T-cell (primary cell): ENCODE data around the gene ANKRD24. TPM values are rescaled to one million over a fixed set of nuclear protein-coding genes. Genes with fewer than 3 reads are reported as not detected.
"Not testable (repeated sequence)": the region's sequence is repeated elsewhere in the genome, so short reads cannot be mapped to it uniquely, and the experiment has no call there.

ENCODE experiments used
- ATAC-seq, 4 experiments: fragments of 200-7000 bp in 3 of 4; fragments of 150-1000 bp in 1 of 4; cut with Tn5 transposase; replicated peaks in 1 of 4; 1 replicate in 3 of 4; 2 replicates in 1 of 4; pipeline ENCODE4 v1.10.0; 2021; ENCODE audit warnings: moderate library complexity in 3 of 4, mild to moderate bottlenecking in 2 of 4, moderate number of reproducible peaks in 1 of 4
- CTCF ChIA-PET, 2 donors: fragments of 300-600 bp; sonication (Branson Sonifier 250); formaldehyde crosslinking; loops; one replicate each; lab custom pipeline; 2022; ENCODE audit warnings: antibody characterized with exemption in 2 of 2; lab: Charles Lee
- POLR2A ChIA-PET, 2 donors: fragments of 300-600 bp; sonication (Branson Sonifier 250); formaldehyde crosslinking; loops; one replicate each; lab custom pipeline; 2022; ENCODE audit warnings: antibody characterized with exemption in 2 of 2; lab: Charles Lee
- DNase-seq, 35 experiments: peaks; one replicate each; pipeline versions ENCODE4 v3.0.0 to v3.0.0-alpha.2; 2013 to 2023
- H3K27ac ChIP-seq: one replicate; pipeline ENCODE4 v1.5.1; 2013; ENCODE audit warnings: low read length
- H3K27me3 ChIP-seq, 2 experiments: replicated peaks in 1 of 2; 1 replicate in 1 of 2; 2 replicates in 1 of 2; pipeline versions ENCODE4 v1.6.1 to v1.7.0; 2013; ENCODE audit warnings: low read length in 1 of 2, mixed read lengths in 1 of 2; ENCODE audit not compliant: control insufficient read depth in 2 of 2, insufficient read depth in 2 of 2; ENCODE audit errors: extremely low read depth in 1 of 2
- H3K36me3 ChIP-seq, 2 donors: 1 replicate in 1 of 2; 2 replicates in 1 of 2; pipeline versions ENCODE4 v1.6.1 to v1.7.0; 2013; ENCODE audit warnings: low read length in 1 of 2; ENCODE audit not compliant: control insufficient read depth in 2 of 2, insufficient read depth in 1 of 2; ENCODE audit errors: extremely low read depth in 1 of 2
- H3K4me1 ChIP-seq, 2 experiments: 1 replicate in 1 of 2; 2 replicates in 1 of 2; pipeline versions ENCODE4 v1.6.1 to v1.7.0; 2013; ENCODE audit warnings: low read length in 2 of 2, mixed read lengths in 1 of 2; ENCODE audit not compliant: insufficient read depth in 2 of 2, control insufficient read depth in 1 of 2; ENCODE audit errors: extremely low read depth in 1 of 2
- H3K4me3 ChIP-seq, 2 donors: 1 replicate in 1 of 2; 2 replicates in 1 of 2; pipeline versions ENCODE4 v1.5.1 to v1.7.0; 2013; ENCODE audit warnings: mild to moderate bottlenecking in 2 of 2, low read length in 1 of 2, moderate library complexity in 1 of 2; ENCODE audit not compliant: control insufficient read depth in 1 of 2; ENCODE audit errors: extremely low read depth in 1 of 2
- H3K9me3 ChIP-seq: 2 replicates; pipeline ENCODE4 v1.7.0; 2013
- H3K27ac Mint-ChIP-seq, 2 donors: one replicate each; pipeline ENCODE4 v1.8.0; 2020 to 2021; ENCODE audit warnings: mild to moderate bottlenecking in 2 of 2, mixed read lengths in 2 of 2
- H3K27me3 Mint-ChIP-seq, 2 donors: one replicate each; pipeline ENCODE4 v1.8.0; 2021 to 2022; ENCODE audit warnings: mixed read lengths in 2 of 2
- H3K36me3 Mint-ChIP-seq: one replicate; pipeline ENCODE4 v1.8.0; 2021; ENCODE audit warnings: mixed read lengths
- H3K4me1 Mint-ChIP-seq, 3 donors: one replicate each; pipeline ENCODE4 v1.8.0; 2020 to 2022; ENCODE audit warnings: mixed read lengths in 3 of 3, mild to moderate bottlenecking in 1 of 3
- H3K4me3 Mint-ChIP-seq, 3 donors: one replicate each; pipeline ENCODE4 v1.8.0; 2020 to 2022; ENCODE audit warnings: mild to moderate bottlenecking in 3 of 3, mixed read lengths in 3 of 3, moderate library complexity in 3 of 3
- H3K9me3 Mint-ChIP-seq, 3 donors: one replicate each; pipeline ENCODE4 v1.8.0; 2020 to 2022; ENCODE audit warnings: mixed read lengths in 3 of 3
- WGBS: methylation state at CpG from one replicate; pipeline ENCODE4 v1.1.5; 2013; ENCODE audit warnings: missing lambda C conversion rate; ENCODE audit not compliant: insufficient coverage; 5-methylcytosine and 5-hydroxymethylcytosine counted together
- total RNA-seq, 35 experiments: library from RNA in 6 of 35; stranded (reverse) in 6 of 35; fragments of 120-200 nt in 1 of 35; gene quantifications; one replicate each; pipeline versions ENCODE4 v1.2.1 to v1.2.4 and lab custom pipeline; 2013 to 2026

The ANKRD24 gene
- total RNA-seq, 5 donors from 2014 or later (not counting 1 experiment from before 2014, with no cell fraction given) = 0.79 to 2.2 (median 1.3) TPM

DNA sequence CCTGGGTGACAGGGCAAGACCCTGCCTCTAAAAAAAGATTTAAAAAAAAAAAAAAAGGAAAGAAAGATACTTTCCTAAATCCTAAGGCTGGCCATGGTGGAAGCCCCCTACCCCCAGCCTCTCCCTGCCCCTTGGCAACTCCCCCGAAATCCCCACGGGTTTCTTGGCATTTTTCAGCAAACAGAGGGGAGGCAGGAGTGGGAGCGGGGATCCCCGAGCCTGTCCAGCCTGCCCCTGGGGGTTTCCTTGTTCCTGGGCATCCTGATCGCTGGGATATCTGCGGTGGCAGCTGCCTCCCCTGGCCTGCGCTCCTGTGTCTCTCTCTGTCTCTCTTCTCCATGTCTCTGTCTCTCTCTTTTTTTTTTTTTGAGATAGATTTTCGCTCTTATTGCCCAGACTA, 43.4 kb downstream of the ANKRD24 start:
- ATAC-seq (no peak), DNase-seq (no peak)
- ChIA-PET CTCF (no interaction called here), POLR2A (no interaction called here)
- Histone ChIP-seq H3K9me3 (no peaks in the 10 kb centered on the region), H3K36me3 (no peaks in the 10 kb centered on the region), H3K4me1 (peaks cover 0 to 8% of the 10 kb centered on the region in 2 experiments), H3K4me3 (no peak overlapping the region), H3K27ac (no peak overlapping the region), H3K27me3 (peaks cover 3 to 31% of the 10 kb centered on the region in 2 experiments)
- Mint-ChIP-seq H3K9me3 (no peaks in the 10 kb centered on the region), H3K27ac (no peak overlapping the region), H3K4me1 (peaks cover 0 to 3% (median 0%) of the 10 kb centered on the region in 3 donors), H3K36me3 (no peaks in the 10 kb centered on the region), H3K27me3 (peaks cover 5 to 11% of the 10 kb centered on the region in 2 donors), H3K4me3 (no peak overlapping the region)
- 70% methylated on average over 2 of the region's 8 CpGs for WGBS

DNA sequence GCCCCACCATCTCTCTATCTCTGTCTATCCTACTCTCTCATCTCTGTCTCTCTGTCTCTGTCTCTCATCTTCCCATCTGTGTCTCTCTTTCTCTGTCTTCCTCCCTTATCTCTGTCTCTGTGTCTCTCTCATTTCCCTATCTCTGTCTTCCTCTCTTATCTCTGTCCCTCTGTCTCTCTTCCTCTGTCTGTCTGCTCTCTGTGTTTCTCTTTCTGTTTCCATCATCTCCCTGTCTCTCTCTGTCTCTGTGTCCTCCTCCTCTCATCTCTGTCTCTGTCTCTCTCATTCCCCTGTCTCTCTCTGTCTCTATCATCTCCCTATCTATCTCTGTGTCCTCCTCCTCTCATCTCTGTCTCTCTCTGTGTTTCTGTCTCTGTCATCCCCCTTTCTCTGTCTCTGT, 45.3 kb downstream of the ANKRD24 start:
- no peak overlapping the region for H3K4me3 ChIP-seq
- Mint-ChIP-seq H3K27ac (no peak overlapping the region), H3K4me3 (no peak overlapping the region), H3K4me1 (peaks cover 0 to 3% (median 0%) of the 10 kb centered on the region in 3 donors), H3K27me3 (peaks cover 5 to 20% of the 10 kb centered on the region in 2 donors), H3K36me3 (no peaks in the 10 kb centered on the region), H3K9me3 (no peaks in the 10 kb centered on the region)
- no peak overlapping the region for H3K27ac ChIP-seq
- H3K36me3 ChIP-seq = no peaks in the 10 kb centered on the region
- CTCF ChIA-PET = no interaction called here
- H3K9me3 ChIP-seq = no peaks in the 10 kb centered on the region
- POLR2A ChIA-PET = no interaction called here
- H3K27me3 ChIP-seq = peaks cover 3 to 46% of the 10 kb centered on the region in 2 experiments
- ATAC-seq = no peak
- no peak for DNase-seq
- H3K4me1 ChIP-seq = peaks cover 0 to 8% of the 10 kb centered on the region in 2 experiments

DNA sequence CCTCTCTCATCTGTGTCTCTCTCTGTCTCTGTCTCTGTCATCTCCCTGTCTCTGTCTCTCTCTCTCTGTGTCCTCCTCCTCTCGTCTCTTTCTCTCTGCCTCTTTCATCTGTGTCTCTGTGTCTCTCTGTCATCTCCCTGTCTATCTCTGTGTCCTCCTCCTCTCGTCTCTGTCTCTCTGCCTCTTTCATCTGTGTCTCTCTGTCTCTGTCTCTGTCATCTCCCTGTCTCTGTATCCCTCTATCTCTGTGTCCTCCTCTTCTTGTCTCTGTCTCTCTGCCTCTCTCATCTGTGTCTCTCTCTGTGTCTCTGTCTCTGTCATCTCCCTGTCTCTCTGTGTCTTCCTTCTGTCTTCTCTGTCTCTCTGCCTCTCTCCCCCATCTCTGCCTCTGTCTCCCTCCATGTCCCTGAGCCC, 46.3 kb downstream of the ANKRD24 start:
- Histone ChIP-seq H3K4me1 (peaks cover 0 to 8% of the 10 kb centered on the region in 2 experiments), H3K36me3 (no peaks in the 10 kb centered on the region), H3K27ac (no peak overlapping the region), H3K4me3 (no peak overlapping the region), H3K9me3 (no peaks in the 10 kb centered on the region), H3K27me3 (peaks cover 3 to 56% of the 10 kb centered on the region in 2 experiments)
- H3K27ac Mint-ChIP-seq = no peak overlapping the region
- H3K4me3 Mint-ChIP-seq = no peak overlapping the region
- ChIA-PET CTCF (no interaction called here), POLR2A (no interaction called here)
- 59% methylated on average over 2 of the region's 2 CpGs for WGBS
- ATAC-seq = no peak
- H3K36me3 Mint-ChIP-seq = no peaks in the 10 kb centered on the region
- no peak for DNase-seq
- no peaks in the 10 kb centered on the region for H3K9me3 Mint-ChIP-seq
- H3K4me1 Mint-ChIP-seq = peaks cover 0 to 3% (median 0%) of the 10 kb centered on the region in 3 donors
- H3K27me3 Mint-ChIP-seq = peaks cover 11 to 26% of the 10 kb centered on the region in 2 donors

DNA sequence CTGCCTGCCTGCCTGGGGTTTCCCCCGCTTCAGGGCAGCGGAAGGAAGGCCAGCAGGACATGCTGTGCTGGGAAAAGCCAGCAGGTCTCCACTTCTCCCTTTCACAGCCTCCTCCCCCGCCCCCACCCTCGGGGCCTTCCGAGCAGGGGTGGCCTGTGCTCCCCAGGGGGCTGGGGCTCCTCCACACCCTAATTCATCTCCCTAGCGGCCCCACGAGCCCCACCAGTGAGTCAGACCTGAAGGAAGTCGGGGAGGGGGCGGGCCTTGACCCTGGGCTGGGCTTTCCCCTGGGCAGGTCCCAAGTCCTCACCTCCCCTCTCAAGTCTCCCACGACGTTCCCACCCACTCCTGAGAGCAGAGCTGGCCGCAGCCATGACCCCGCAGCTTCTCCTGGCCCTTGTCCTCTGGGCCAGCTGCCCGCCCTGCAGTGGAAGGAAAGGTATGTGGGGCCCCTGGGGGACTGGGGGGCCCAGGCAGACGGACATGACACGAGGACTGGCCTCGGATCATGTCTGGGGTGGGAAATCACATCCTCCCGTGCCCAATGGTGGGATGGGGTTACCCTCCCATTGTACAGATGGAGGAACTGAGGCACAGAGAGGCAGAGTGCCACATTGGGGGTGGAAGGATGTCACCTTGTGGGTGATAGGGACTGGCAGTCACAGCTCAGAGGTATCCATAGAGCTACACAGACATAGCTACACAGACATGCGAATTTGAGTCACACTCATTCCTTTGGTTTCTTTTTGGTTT, 46.9 kb downstream of the ANKRD24 start, which contains the start of gene EBI3:
TSS of gene EBI3 (plus strand) at position 345 of the 753 bp plus-strand sequence. CDS start at position 373, 28 bp downstream.
- H3K4me3 Mint-ChIP-seq = no peak within 1 kb of the TSS
- H3K36me3 Mint-ChIP-seq = no peaks in the 10 kb centered on the region
- Histone ChIP-seq H3K27ac (no peak within 1 kb of the TSS), H3K4me3 (no peak within 1 kb of the TSS), H3K36me3 (no peaks in the 10 kb centered on the region), H3K27me3 (peaks cover 3 to 60% of the 10 kb centered on the region in 2 experiments), H3K9me3 (no peaks in the 10 kb centered on the region), H3K4me1 (peaks cover 0 to 8% of the 10 kb centered on the region in 2 experiments)
- H3K9me3 Mint-ChIP-seq = no peaks in the 10 kb centered on the region
- H3K27ac Mint-ChIP-seq = no peak within 1 kb of the TSS
- peaks cover 14 to 28% of the 10 kb centered on the region in 2 donors for H3K27me3 Mint-ChIP-seq
- ChIA-PET POLR2A (no interaction called here), CTCF (no interaction called here)
- peak in 2 of 4 experiments; percentile 13 to 28 for ATAC-seq
- peaks cover 0 to 3% (median 0%) of the 10 kb centered on the region in 3 donors for H3K4me1 Mint-ChIP-seq
- DNase-seq = peak in 2 of 35 experiments; percentile 9 to 25
- 10% methylated on average over 8 of the region's 19 CpGs for WGBS

DNA sequence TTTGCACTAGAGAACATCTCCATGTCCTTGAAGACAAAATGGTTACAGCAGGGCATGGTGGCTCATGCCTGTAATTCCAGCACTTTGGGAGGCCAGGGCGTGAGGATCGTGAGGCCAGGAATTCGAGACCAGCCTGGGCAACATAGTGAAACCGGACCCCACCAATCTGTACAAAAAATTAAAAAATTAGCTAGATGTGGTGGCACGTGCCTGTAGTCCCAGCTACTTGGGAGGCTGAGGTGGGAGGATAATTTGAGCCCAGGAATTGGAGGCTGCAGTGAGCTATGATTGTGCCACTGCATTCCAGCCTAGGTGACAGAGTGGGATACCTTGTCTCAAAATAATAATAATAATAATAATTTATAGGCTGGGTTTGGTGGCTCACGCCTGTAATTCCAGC, 47.7 kb downstream of the ANKRD24 start:
- DNase-seq, H3K36me3 ChIP-seq, H3K4me1 Mint-ChIP-seq, H3K36me3 Mint-ChIP-seq, H3K4me3 Mint-ChIP-seq, H3K27ac ChIP-seq, H3K9me3 Mint-ChIP-seq, H3K27ac Mint-ChIP-seq, CTCF ChIA-PET, POLR2A ChIA-PET, H3K4me3 ChIP-seq, H3K9me3 ChIP-seq, ATAC-seq, H3K4me1 ChIP-seq: not testable (repeated sequence)
- H3K27me3 Mint-ChIP-seq = peaks cover 15 to 32% of the 10 kb centered on the region in 2 donors
- peaks cover 3 to 66% of the 10 kb centered on the region in 2 experiments for H3K27me3 ChIP-seq
- 94% methylated on average over 3 of the region's 6 CpGs for WGBS

DNA sequence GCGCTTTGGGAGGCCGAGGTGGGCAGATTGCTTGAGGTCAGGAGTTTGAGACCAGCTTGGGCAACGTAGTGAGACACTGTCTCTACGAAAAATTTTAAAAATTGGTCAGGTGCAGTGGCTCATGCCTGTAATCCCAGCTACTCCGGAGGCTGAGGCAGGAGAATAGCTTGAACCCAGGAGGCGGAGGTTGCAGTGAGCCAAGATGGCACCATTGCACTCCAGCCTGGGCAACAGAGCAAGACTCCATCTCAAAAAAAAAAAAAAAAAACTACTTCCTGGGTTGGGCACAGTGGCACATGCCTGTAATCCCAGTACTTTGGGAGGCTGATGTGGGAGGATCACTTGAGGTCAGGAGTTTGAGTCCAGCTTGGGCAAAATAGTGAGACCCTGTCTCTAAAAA, 49.0 kb downstream of the ANKRD24 start:
- H3K9me3 Mint-ChIP-seq, DNase-seq, H3K4me1 ChIP-seq, H3K27ac Mint-ChIP-seq, H3K4me3 ChIP-seq, H3K36me3 ChIP-seq, H3K36me3 Mint-ChIP-seq, H3K9me3 ChIP-seq, H3K27ac ChIP-seq, H3K4me1 Mint-ChIP-seq, POLR2A ChIA-PET, ATAC-seq, H3K4me3 Mint-ChIP-seq: not testable (repeated sequence)
- H3K27me3 Mint-ChIP-seq = peaks cover 11 to 32% of the 10 kb centered on the region in 2 donors
- WGBS = 91% methylated on average over 5 of the region's 6 CpGs
- peaks cover 3 to 70% of the 10 kb centered on the region in 2 experiments for H3K27me3 ChIP-seq
- CTCF ChIA-PET = interaction anchor here in 1 of 2 donors (0.5 to 0.7 kb wide), 2 partner anchors 95 to 233 kb away, joined by 3 to 5 read pairs; no protein-coding TSS in a partner anchor
